ENCODE data around the gene PDIA5.
"Not testable (repeated sequence)": the region's sequence is repeated elsewhere in the genome, so short reads cannot be mapped to it uniquely, and the experiment has no call there.

Gene PDIA5

DNA sequence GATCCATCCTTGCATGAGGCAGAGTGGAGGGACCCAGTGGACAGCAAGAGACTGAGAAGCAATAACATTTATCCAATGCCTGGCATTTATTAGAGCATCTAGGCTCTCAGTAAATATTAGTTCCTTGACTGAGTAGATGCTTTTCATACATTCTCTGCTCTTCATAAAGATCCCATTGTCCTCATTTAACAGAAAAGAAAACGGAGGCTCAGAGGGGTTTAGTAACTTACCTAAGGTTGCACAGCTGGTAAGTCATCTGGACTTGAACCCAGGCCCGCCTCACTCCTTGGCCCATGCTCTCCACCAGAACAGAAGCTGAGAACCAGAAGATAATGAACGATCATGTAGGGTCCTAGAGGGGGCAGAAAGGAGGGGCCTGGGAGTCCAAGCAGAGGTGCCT is 82.7 kb downstream of the PDIA5 start:
- TF ChIP-seq, protein P1, sequence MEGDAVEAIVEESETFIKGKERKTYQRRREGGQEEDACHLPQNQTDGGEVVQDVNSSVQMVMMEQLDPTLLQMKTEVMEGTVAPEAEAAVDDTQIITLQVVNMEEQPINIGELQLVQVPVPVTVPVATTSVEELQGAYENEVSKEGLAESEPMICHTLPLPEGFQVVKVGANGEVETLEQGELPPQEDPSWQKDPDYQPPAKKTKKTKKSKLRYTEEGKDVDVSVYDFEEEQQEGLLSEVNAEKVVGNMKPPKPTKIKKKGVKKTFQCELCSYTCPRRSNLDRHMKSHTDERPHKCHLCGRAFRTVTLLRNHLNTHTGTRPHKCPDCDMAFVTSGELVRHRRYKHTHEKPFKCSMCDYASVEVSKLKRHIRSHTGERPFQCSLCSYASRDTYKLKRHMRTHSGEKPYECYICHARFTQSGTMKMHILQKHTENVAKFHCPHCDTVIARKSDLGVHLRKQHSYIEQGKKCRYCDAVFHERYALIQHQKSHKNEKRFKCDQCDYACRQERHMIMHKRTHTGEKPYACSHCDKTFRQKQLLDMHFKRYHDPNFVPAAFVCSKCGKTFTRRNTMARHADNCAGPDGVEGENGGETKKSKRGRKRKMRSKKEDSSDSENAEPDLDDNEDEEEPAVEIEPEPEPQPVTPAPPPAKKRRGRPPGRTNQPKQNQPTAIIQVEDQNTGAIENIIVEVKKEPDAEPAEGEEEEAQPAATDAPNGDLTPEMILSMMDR (IDR thresholded peaks at IDR 0.05; ENCODE audit: low read length, missing control alignments) = no peak
- DNase-seq (ENCODE audit: low read depth) = no peak

DNA sequence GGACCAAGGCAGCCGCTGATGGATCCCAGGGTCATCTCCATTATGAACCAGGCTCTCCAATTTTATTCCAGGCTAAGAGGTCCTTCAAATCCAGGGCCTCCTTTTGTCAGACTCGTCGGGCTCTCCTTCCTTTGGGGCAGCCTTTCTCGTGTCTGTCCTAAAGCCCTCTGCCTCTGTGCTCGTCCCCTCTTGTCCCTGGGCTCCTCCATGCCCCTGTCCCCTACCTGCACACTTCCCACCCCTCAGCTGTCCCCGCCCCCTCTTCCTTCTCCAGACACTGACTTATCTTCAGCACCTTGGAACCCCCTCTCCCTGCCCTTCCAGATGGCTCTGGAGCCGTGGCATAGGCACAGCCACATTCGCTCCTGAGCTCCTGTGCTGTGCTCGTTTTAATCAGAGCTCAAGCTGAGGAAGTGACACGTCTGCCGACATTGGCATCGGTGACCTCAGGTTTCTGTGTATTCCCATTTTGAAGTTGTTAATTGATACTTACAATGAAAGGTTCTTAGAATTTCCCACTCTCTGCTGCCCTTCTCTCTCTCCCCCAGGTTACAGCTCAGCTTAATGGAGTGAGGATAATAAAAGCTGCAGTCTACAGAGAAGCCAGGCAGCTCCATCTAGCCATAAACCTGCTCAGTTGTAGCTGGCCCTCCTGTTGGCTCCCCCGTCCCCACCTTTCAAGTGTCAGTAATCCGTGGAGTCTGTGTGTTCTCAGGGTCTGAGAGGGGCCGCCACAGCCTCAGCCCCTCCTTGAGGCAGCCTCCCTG is 83.8 kb downstream of the PDIA5 start:
- TF ChIP-seq, protein P1 (IDR thresholded peaks at IDR 0.05; ENCODE audit: low read length, missing control alignments) = no peak
- H3K4me3 ChIP-seq (replicated peaks; ENCODE audit: low read depth, low read length) = no peak overlapping the region
- DNase-seq (ENCODE audit: low read depth) = no peak

More for the DNA sequence above, 82.7 kb downstream of the PDIA5 start:
- H3K4me3 ChIP-seq (replicated peaks; ENCODE audit: low read depth, low read length) = no peak overlapping the region

DNA sequence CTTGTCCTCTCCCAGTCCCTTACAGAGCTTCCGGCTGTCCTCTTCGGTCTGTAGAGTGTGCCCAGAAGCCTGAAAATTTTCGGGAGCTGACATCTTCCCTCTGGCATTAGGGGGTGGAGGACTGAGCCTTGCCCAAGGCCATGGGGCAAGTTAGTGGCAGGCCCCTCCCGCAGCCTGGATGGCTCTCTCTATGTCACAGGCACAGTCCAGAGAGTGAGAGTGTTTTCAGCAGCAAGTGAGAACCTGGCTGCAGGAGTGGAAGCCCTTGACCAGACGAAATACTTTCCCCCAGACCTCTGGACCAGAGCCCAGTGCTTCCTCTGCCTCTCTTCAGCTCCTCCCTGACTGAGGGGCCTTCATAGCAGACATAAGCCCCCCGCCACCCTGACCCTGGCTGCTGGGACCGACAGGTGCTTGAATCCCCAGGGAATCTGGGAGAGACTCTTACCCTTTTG is 84.5 kb downstream of the PDIA5 start:
- no peak overlapping the region for H3K4me3 ChIP-seq (replicated peaks; ENCODE audit: low read depth, low read length)
- TF ChIP-seq, protein P1 (IDR thresholded peaks at IDR 0.05; ENCODE audit: low read length, missing control alignments) = no peak
- DNase-seq (ENCODE audit: low read depth) = no peak

DNA sequence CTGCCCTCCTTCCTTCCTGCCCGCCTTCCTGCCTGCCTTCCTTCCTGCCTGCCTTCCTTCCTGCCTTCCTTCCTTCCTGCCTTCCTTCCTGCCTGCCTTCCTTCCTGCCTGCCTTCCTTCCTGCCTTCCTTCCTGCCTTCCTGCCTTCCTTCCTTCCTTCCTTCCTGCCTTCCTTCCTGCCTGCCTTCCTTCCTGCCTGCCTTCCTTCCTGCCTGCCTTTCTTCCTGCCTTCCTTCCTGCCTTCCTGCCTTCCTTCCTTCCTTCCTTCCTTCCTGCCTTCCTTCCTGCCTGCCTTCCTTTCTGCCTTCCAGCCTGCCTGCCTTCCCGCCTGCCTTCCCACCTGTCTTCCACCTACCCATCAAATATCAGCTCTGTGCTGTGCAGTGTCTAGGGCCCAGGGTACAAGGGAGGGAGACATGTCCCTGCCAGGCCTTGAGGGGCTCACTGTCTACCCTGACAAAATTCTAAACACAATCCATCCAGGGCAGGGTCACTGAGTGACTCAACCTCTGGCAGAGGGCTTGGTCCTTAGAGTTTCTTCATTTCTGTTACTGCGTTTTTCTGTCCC is 85.1 kb downstream of the PDIA5 start:
- not testable (repeated sequence) for H3K4me3 ChIP-seq (replicated peaks; ENCODE audit: low read depth, low read length); DNase-seq (ENCODE audit: low read depth)

DNA sequence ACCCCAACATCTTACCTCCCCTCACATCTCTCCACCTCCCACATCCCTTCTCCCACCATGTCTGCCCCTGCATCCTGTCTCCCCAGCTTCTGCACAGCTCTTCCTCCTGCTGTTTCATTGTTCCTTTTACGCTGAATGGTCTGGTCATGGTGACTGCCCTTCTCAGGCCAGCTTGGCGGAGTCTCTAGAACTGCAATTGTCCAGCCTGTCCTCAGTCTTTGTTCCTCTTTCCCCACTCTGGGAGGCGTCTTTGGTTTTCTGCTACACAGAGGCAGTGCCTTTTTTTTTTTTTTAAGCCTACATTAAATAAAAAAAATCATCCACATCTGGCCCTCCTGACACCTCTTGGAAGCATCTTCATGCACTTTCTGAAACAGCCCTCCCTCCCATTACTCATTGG is 85.9 kb downstream of the PDIA5 start:
- DNase-seq (ENCODE audit: low read depth) = no peak
- TF ChIP-seq, protein P1 (IDR thresholded peaks at IDR 0.05; ENCODE audit: low read length, missing control alignments) = no peak
- no peak overlapping the region for H3K4me3 ChIP-seq (replicated peaks; ENCODE audit: low read depth, low read length)

DNA sequence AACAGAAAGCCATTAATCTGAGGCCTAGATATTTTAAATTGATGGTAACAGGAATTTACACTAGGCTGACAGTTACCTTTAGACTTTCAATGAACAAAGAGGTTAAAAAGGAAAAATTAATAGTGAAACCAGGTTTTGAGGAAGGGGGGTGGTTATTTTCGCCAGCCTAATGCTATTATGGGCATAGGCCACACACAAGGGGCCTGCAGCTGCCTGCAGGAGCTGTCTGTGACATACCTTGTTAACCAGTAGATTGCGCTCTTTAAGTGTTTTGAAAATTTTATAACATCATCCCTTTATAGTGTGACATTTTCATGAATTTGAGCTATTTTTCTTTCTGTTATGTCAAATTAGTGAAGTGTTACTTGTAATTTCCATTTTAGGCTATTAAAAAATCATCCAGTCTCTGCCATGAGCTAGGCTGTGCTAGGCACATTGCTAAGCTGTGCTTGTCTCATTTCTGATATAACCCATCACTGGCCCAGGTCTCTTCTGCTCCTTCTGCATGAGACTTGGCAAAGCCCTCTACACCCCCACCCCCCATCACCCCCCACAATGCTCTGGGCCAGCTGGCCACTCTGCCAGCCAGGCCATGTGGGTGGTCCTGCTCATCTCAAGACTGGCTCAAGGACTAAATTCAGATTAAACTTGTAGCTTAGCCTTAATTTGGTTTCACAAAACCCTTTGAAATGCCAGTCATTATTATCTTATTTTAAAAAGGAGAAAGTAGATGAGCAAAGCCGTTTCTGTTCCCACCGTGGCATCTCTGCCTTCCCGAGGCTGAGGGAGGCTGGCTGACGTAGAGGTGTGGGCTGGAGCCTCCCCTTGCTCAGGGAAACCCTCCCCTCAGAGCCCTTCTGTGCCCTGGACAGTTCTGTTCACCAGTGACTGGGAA is 86.5 kb downstream of the PDIA5 start:
- TF ChIP-seq, protein P1 (IDR thresholded peaks at IDR 0.05; ENCODE audit: low read length, missing control alignments) = no peak
- no peak for DNase-seq (ENCODE audit: low read depth)
- H3K4me3 ChIP-seq (replicated peaks; ENCODE audit: low read depth, low read length) = no peak overlapping the region
